ENCODE measurements around the gene CLSTN2.
A peak's percentile ranks its signal among the peaks of the same experiment; 100 is the strongest.

The CLSTN2 gene

DNA sequence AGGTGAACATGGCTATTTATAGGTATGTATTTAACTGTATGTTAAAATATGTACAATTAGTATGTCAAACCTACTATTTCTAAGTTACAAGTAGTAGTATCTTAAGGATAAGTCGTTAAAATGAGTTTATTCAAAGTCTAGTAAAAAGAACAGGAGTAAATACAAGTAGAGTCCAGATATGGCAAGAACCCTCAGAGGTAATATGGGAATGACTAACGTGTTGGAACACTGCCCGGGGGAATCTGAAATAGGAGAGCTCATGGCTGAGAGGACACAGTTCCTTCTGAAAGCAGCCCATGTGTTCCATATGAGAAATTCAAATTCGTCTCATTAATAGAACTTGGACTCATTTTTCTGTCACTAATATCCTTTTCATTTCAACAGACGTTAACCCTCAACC, 158.8 kb downstream of the CLSTN2 start:
- DNase-seq (ENCODE audit: low spot score): peak; percentile 42

DNA sequence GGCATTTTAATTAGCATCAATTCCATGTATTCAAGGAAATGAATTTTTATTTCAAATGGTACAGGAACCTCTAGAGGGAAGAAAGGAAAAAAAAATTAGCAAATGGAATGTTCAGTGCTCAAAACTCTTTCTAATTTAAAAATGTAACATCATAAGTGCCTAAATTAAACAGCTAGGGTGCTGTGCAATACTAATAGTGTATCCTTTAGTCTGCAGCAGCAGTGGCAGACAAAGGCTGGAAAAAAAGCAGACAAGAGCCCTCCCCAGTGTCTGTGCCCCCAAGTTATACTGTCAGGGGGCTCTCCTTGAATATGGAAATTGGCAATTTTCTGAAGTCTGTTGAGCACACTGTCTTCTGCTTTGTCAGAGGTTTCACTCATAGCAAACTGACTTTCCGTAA, 159.5 kb downstream of the CLSTN2 start:
- DNase-seq (ENCODE audit: low spot score): no peak

- DNase-seq (ENCODE audit: low spot score): no peak
Observed at GRCh38 chr3:140096037-140096436, 161.1 kb downstream of the CLSTN2 start.

DNA sequence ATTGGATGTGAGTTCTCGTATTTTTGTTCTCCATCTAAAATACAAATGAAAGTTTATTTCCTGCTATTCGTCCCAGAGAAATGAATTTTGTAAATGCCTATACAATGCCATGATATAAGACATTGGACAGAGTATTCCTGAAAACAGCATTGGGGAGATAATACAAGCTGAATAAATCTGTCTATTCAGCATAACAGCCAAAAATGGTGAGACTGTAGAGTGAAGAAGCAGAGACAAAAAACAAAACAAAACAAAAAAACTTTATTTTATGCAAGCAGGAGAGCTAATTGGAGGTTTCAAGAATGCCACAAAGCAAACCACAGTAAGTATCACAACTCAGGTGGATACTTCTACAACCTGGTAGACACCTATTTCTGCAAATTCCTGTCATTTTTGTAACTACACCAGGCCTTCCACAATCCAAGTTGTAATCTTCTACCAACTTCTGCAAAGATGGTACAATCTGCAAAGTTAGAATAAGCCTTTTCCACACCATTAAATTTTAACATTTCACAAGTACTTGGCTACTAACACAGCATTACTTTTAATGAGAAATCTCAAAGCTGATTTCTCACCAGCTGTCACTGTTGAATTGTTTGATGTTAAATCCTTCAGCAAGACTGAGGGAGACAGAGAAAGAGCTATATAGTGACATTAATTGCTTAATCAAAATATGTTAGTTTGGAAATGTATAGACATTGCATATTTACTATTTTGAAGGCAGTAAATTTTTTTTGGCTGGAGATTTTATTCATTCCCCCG, 163.1 kb downstream of the CLSTN2 start:
- DNase-seq (ENCODE audit: low spot score): no peak

DNA sequence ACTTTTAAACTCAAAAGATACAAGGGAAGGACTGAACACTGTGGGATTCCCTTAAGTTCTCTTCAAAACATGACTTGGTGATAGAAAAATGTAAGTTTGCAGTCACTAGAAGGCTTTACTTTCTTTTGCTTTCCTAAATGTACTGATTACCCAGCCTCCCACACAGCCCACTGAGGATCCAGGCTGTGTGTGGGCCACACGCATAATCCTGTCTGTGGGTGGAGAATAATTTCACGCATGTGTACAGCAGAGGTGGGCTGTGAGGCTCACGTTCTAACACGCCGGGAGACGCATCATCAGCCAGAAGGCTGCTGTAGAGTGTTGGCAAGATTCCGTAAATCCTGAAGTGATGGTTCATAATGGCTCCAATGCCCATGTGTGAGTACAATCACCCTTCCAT, 165.5 kb downstream of the CLSTN2 start:
- DNase-seq (ENCODE audit: low spot score): no peak

GRCh38 chr3:140103166-140103565, 168.2 kb downstream of the CLSTN2 start:
- DNase-seq (ENCODE audit: low spot score): no peak

- no peak for DNase-seq (ENCODE audit: low spot score)
Observed at GRCh38 chr3:140103986-140104645, 169.1 kb downstream of the CLSTN2 start.

- DNase-seq (ENCODE audit: low spot score): no peak
Observed at GRCh38 chr3:140113996-140114788, 179.2 kb downstream of the CLSTN2 start.

DNA sequence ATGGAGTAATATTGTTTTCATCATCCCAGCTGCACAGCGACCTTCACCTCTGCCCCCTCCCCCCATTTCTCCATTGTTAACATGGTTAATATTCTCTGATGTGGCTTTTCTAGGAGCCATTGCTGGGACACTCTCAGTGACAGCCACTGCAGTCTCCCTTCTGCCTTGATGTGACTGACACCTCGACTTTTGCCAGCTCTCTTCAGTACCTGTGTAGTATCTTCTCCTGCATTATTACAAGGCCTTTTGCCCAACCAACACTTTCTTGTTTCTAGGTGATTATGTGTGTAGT, 179.8 kb downstream of the CLSTN2 start:
- DNase-seq (ENCODE audit: low spot score): no peak

DNA sequence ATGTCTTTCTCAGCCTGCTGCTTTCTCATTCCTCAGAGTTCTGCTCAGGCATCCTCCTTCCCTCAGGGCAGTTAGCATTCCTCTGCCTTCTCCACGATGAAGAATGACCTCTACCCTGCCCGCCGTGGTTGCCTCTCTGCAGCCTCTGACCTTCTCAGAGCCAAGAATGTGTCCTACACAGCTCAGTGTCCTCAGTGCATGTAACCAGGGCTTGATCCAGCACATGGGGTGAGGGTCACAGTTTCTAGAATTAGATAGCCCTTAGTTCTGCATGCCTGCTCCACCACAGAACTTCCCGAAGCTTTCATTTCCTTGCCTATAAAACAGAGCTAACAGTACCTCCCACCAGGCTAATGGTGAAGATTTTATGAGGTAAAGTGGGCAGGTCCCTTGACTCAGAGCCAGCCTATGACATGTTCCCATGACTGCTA, 182.1 kb downstream of the CLSTN2 start:
- peak; percentile 25 for DNase-seq (ENCODE audit: low spot score)

GRCh38 chr3:140122183-140122582, 187.2 kb downstream of the CLSTN2 start:
- DNase-seq (ENCODE audit: low spot score): no peak

- no peak for DNase-seq (ENCODE audit: low spot score)
Observed at GRCh38 chr3:140128217-140128616, 193.2 kb downstream of the CLSTN2 start.

DNA sequence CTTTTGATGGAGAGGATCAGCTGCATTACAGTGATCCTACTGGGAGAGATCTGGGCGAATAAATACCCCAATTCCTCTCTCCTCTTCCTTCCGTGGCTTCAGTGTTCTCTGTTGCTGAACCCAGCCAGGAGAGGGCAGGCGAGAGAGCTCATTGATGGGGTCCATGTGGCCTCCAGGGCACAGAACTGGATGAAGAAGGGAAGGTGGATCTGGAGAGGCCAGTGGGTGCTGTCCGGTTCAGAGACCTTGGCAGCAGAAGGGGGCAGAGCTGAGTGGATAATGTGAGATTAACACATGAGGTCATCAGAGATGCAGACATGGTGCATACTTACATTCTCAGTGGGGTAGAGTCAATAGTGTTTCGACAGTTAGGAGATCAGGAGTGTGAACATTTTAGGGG, 193.6 kb downstream of the CLSTN2 start:
- peak; percentile 39 for DNase-seq (ENCODE audit: low spot score)

DNA sequence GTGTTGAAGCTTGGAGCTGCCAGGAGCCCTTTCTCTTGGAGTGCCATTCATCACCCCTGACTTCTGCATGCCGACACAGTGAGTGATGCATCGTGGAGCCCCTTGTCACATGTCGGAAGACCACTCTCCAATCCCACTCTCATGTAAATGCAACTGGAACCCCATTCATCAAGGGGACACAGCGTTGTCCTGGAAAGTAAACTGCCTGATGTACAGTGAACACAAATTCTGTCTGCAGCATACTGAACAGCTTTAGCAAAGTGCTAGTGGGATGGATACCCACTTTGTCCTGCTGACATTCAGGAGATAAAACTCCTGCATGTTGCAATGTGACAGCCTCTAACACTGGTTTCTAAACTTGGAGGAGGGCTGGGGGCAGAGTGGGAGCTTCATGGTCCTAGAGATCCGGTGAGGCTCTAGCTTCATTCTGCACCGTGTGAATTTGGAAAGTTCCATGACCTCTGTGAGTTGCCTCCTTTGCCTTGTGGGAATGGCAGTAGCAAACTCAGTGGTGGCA, 194.8 kb downstream of the CLSTN2 start:
- DNase-seq (ENCODE audit: low spot score): no peak

DNA sequence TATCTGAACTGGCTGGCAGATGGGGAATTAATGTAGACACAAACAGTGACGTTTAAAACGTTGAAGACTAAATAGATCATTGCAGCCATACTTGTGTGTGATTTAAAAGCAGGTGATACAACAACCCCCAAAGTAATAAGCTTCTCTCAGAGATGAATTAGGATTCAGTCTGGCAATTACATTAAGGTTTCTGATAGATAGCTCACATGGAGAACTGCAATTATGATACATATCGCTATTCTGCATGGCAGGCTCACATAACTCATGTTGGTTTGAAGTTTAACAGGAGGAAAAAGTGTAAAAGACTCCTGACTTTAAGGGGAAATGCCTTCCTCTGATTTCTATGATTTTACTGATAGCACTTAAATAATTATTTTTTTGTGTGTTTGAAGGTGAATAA, 196.9 kb downstream of the CLSTN2 start:
- DNase-seq (ENCODE audit: low spot score): no peak

- DNase-seq (ENCODE audit: low spot score): no peak
Observed at GRCh38 chr3:140134231-140134965, 199.4 kb downstream of the CLSTN2 start.

DNA sequence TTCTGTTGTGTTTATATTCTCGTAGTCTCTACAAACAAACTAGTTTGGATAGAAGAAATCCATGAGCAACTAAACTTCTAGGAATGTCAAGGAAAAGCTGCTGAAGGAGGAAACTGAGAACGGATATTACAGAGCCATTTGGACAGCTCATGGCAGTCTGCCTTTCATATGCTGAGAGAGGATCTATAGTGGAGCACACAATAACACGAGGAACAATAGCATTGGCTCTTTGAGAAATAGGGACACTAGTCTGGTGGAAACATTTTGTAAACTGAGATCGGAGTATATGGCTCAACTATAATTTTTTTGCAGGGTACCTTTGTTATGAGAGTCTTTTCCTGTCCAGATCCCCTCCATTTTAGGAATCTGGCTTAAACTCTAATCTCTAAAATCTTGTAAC, 200.5 kb downstream of the CLSTN2 start:
- no peak for DNase-seq (ENCODE audit: low spot score)

DNA sequence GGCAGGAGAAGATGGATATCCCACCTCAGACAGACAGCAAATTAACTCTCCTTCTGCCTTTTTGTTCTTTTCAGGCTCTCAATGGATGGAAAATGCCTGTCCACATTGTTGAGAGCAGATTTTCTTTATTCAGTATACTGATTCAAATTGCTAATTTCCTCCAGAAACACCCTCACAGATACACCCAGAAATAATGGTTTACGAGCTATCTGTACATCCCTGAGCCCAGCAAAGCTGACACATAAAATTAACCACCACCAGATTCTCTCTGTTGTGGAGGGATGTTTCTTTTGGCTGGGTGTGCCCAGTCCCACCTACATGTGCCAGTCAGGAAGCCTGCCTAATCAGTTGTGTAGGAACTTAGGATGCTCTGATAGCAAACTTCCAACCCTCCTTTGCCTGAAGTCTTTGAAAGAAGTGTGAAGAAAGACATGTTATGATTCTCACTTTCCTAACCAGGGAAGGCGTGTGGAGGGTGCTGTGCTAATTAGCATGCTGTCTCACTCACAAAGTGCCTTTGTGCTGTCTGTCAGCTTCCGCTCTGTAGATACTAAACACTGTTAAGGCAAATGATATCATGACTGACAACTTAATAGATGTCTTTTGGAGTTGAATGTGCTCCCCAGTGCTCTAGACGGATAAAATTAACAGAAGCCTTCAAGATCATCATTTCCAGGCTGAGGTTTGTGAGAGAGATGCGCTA, 208.5 kb downstream of the CLSTN2 start:
- DNase-seq (ENCODE audit: low spot score): no peak

- no peak for DNase-seq (ENCODE audit: low spot score)
Observed at GRCh38 chr3:140145528-140145927, 210.5 kb downstream of the CLSTN2 start.

DNA sequence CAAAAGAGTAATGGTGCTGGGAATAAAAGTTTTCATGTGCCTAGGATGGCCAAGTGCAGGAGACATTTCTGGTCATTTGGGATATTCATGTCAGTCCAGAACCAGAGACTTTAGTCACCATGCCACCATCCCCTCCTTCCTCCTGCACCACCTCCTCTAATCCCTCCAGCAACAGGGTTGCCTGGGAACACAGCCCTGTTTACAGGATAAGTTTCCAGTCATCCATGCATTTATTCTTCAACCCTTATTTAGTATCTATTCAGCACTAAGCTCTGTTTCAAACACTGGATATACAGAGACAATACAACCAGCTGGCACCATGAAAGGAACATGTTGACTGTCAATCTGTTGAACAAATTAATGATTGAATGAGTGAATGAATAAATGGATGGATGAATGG, 211.7 kb downstream of the CLSTN2 start:
- DNase-seq (ENCODE audit: low spot score): no peak

GRCh38 chr3:140147965-140148490, 213.0 kb downstream of the CLSTN2 start:
- DNase-seq (ENCODE audit: low spot score): no peak

Measured in SW480 (cell line).